RWPE2 (cell line): Measurements from ENCODE around the gene PDLIM7.

Experiments used
- ATAC-seq: fragments of 200-7000 bp; cut with Tn5 transposase; 3 replicates; pipeline ENCODE4 v1.9.1; 2021; ENCODE audit warnings: low read depth
- DNase-seq: peaks from one replicate; pipeline ENCODE4 v3.0.0-alpha.2; 2020; ENCODE audit warnings: low spot score
- H3K27ac ChIP-seq: fragments of 450-650 bp; 2 replicates; pipeline ENCODE4 v1.5.1; 2017; ENCODE audit warnings: mild to moderate bottlenecking; ENCODE audit not compliant: poor library complexity, severe bottlenecking
- H3K27me3 ChIP-seq: fragments of 250-450 bp; sonication (Bioruptor Pico); 2 replicates; pipeline ENCODE4 v1.5.1; 2021; ENCODE audit warnings: mild to moderate bottlenecking, moderate library complexity; ENCODE audit not compliant: insufficient read depth, poor library complexity, severe bottlenecking
- H3K36me3 ChIP-seq: fragments of 250-450 bp; sonication (Bioruptor Pico); 2 replicates; pipeline ENCODE4 v1.5.1; 2020; ENCODE audit warnings: low read depth, mild to moderate bottlenecking, moderate library complexity
- H3K4me1 ChIP-seq: fragments of 250-450 bp; sonication (Bioruptor Pico); 2 replicates; pipeline ENCODE4 v1.5.1; 2021; ENCODE audit warnings: mild to moderate bottlenecking, moderate library complexity; ENCODE audit not compliant: insufficient read depth, poor library complexity, severe bottlenecking
- H3K4me3 ChIP-seq: fragments of 250-450 bp; sonication (Bioruptor Pico); 2 replicates; pipeline ENCODE4 v1.5.1; 2021; ENCODE audit warnings: mild to moderate bottlenecking, moderate library complexity; ENCODE audit not compliant: severe bottlenecking
- H3K9me3 ChIP-seq: fragments of 250-450 bp; sonication (Bioruptor Pico); 2 replicates; pipeline ENCODE4 v1.5.1; 2021; ENCODE audit warnings: mild to moderate bottlenecking, moderate library complexity; ENCODE audit not compliant: severe bottlenecking
- TF ChIP-seq, protein P1 (sequence below): fragments of 450-650 bp; IDR thresholded peaks from one replicate; pipeline ENCODE4 v1.5.1; 2017; ENCODE audit warnings: mild to moderate bottlenecking, moderate library complexity; ENCODE audit not compliant: poor library complexity, severe bottlenecking

Gene PDLIM7

DNA sequence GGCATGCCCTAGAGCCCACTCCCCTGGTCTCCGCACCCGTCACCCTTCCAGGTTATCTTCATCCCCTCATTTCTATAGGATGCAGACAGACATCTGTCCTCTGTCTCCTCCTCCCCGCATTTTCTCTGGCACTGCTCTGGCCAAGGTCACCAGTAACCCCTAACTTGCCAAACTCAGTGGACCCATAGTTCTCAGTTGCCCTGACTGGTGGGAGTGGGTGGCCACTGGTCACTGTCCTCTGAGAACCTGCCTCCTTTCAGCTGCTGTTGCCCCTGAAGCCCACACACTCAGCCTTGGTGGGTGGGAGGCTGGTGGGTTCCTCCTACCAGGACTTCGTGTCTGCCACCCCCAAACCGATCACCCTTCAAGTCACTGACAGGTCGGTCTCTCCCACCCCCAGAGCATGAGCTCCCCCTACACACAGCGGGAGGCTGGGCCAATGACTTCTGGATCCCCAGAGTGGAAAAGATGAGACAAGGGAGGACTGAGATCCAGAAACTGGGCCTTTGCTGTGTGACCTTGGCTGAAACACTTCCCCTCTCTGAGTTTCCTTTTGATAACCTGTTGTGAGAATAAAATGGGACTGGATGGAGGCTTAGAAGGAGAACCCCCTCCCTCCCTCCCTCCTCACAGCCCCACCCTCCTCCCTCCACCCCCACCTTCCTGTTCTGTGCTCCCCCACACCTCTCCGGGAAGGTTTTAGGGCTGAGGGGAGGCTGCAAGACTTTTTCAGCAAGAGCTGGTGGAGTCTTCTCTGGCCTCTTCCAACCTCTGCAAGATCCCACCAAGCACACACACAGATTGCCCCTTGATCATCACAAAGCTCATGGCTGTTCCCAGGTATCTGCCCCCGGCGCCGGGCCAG, 21.6 kb downstream of the PDLIM7 start:
- no peak overlapping the region for H3K27ac ChIP-seq
- no peaks in the 10 kb centered on the region for H3K9me3 ChIP-seq
- H3K27me3 ChIP-seq = no peaks in the 10 kb centered on the region
- ATAC-seq = no peak
- H3K4me3 ChIP-seq = no peak overlapping the region
- H3K4me1 ChIP-seq = peaks cover 23% of the 10 kb centered on the region
- peaks cover 5% of the 10 kb centered on the region; the same call in 1 of the 2 replicates for H3K36me3 ChIP-seq
- TF ChIP-seq, protein P1, sequence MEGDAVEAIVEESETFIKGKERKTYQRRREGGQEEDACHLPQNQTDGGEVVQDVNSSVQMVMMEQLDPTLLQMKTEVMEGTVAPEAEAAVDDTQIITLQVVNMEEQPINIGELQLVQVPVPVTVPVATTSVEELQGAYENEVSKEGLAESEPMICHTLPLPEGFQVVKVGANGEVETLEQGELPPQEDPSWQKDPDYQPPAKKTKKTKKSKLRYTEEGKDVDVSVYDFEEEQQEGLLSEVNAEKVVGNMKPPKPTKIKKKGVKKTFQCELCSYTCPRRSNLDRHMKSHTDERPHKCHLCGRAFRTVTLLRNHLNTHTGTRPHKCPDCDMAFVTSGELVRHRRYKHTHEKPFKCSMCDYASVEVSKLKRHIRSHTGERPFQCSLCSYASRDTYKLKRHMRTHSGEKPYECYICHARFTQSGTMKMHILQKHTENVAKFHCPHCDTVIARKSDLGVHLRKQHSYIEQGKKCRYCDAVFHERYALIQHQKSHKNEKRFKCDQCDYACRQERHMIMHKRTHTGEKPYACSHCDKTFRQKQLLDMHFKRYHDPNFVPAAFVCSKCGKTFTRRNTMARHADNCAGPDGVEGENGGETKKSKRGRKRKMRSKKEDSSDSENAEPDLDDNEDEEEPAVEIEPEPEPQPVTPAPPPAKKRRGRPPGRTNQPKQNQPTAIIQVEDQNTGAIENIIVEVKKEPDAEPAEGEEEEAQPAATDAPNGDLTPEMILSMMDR = no peak
- DNase-seq = no peak

DNA sequence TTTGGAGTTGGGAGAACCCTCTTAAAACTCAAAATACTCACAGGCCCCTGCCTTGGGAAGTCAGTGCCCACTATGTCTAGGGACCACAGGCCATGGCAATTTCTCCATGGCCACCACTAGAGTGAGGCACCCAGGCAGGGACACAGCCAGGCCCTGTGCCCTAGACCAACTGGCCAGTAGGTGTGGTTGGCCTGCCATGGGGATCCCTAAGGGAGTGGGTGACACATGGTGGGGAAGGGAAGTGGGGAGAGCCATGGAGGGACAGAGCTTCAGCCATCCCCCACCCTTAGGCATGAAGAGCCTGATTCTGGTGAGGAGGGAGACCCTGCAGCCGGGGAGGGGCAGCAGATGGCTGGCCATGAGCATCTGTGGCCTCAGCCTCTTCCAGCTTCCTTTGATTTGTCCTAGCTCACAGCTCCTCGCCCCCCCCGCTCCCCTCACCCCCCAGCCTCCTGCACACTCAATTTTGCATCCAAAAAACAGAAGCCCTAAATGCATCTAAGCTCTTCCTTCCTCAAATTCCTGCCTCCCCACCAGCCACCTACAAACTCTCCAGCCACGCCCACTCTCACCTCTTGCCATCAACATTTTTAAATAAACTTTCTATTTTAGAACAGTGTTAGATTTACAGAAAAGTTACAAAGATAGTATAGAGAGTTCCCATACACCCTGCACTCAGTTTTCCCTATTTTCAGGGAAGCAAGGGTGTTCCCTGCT, 22.4 kb downstream of the PDLIM7 start:
- no peaks in the 10 kb centered on the region for H3K27me3 ChIP-seq
- ATAC-seq (no peak), DNase-seq (no peak)
- peaks cover 5% of the 10 kb centered on the region; the same call in 1 of the 2 replicates for H3K36me3 ChIP-seq
- no peaks in the 10 kb centered on the region for H3K9me3 ChIP-seq
- peaks cover 23% of the 10 kb centered on the region for H3K4me1 ChIP-seq
- H3K4me3 ChIP-seq = no peak overlapping the region
- no peak overlapping the region for H3K27ac ChIP-seq
- TF ChIP-seq, protein P1 = no peak

DNA sequence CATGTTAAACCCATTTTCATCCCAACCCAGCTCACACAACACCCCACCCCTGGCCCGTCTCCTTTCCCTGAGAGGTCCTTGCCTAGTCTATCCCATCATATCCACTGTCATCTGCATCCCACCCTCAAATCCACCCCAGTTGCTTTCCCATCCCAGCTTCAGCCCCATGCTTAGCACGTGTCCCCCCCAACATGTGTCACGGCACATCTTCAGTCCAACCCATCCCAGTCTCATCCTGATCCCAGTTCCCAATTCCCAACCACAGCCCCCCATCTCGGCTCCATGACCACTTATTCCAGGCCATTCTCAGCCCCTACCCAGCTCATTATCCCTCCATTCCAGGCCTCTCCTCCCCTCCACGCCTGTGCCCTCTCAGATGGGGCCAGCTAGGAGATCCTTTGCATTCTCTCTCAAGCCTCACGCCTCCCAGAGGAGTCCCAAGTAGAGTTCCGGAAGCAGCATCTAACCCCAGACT, 23.4 kb downstream of the PDLIM7 start:
- Histone ChIP-seq H3K27ac (no peak overlapping the region), H3K4me3 (no peak overlapping the region), H3K27me3 (no peaks in the 10 kb centered on the region), H3K36me3 (peaks cover 5% of the 10 kb centered on the region; the same call in 1 of the 2 replicates), H3K9me3 (no peaks in the 10 kb centered on the region), H3K4me1 (peaks cover 21% of the 10 kb centered on the region)
- DNase-seq (no peak), ATAC-seq (no peak)
- TF ChIP-seq, protein P1 = no peak

DNA sequence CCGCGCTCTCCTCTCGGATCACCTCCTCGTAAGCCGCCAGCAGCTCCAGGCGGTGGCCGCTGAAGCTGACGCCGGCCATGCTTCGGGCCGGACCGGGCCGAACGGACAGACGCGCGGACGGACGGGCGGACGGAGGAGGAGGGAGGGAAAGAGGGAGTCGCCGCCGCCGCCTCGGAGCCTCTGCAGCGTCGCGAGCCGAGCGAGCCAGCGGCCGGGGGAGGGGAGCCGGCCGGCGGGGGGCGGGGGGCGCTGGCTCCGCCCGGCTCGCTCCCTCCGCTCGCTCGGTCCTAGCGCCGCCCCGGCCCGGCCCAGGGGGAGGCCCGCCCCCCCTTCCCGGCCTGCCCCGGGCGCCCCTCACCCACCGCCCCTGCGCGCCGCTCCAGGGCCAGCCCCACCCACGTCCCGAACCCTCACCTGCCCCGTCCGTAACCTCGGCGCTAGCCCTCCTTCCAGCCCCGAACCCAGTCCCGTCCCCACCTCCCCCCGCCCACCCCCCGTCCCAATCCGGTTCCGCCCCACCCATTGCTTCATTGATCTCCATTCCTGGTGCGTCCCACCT, 23.9 kb downstream of the PDLIM7 start, which contains the start of gene DBN1:
Gene DBN1 (minus strand): TSS at position 192 of the 559 bp plus-strand sequence. CDS start 113 bp downstream, at position 79.
- Histone ChIP-seq H3K9me3 (no peaks in the 10 kb centered on the region), H3K4me3 (peak within 1 kb of the TSS; percentile 97), H3K4me1 (peaks cover 16% of the 10 kb centered on the region), H3K36me3 (peaks cover 9% of the 10 kb centered on the region), H3K27me3 (no peaks in the 10 kb centered on the region), H3K27ac (peak within 1 kb of the TSS; percentile 69)
- ATAC-seq (peak; percentile 53), DNase-seq (no peak)
- TF ChIP-seq, protein P1 = no peak
